ENCODE measurements around the gene CFAP100.
A peak's percentile ranks its signal among the peaks of the same experiment; 100 is the strongest.

The CFAP100 gene

DNA sequence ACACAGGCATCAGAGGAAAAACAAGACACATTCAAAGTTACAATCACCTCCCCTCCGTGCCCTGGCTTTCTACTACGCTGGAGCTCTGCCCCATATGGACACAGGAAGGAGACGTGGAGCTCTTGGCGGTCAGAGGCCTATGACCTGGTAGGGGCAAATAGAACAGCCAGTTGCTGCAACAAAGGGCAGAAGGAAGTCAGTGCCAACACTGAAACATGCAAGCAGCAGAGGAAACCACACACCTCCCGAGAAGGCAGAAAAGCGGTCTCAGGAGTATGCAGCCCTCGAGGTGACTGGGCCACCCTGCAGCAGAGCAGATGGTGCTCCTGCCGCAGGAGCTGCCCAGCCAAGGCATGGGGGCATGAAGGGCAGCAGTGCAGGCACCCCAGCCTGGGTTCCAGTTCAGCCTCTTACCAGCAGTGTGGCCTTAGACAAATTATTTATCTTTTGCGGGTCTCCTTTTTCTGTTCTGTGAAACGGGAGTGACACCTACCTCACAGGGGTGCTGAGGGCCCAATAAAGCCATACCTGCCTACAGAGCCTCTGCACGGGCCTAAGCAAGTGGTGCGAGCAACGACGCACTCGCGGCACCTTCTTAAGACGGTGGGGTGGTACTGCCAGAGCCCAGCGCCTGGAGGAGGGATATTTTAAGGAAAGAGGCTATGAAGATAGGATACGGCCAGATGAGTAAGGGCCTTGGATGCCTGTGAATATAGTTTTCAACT, 72.3 kb downstream of the CFAP100 start:
- DNase-seq: no peak

DNA sequence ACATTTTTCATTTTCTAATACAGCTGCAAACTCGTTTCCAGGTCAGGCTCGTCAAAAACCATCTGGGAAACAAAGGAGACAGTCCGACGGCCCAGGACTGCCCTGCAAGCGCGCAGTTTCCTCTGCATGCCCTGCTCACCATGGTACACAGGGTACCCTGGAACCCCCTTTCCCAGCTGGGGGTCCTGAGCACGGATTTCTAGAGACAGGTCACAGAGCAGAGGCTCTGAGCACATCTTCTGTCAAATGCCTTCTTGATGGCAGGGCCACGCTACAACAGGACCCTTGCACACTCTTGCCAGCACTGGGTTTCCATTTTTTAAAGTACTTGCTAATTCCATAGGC, 72.9 kb downstream of the CFAP100 start:
- no peak for DNase-seq

DNA sequence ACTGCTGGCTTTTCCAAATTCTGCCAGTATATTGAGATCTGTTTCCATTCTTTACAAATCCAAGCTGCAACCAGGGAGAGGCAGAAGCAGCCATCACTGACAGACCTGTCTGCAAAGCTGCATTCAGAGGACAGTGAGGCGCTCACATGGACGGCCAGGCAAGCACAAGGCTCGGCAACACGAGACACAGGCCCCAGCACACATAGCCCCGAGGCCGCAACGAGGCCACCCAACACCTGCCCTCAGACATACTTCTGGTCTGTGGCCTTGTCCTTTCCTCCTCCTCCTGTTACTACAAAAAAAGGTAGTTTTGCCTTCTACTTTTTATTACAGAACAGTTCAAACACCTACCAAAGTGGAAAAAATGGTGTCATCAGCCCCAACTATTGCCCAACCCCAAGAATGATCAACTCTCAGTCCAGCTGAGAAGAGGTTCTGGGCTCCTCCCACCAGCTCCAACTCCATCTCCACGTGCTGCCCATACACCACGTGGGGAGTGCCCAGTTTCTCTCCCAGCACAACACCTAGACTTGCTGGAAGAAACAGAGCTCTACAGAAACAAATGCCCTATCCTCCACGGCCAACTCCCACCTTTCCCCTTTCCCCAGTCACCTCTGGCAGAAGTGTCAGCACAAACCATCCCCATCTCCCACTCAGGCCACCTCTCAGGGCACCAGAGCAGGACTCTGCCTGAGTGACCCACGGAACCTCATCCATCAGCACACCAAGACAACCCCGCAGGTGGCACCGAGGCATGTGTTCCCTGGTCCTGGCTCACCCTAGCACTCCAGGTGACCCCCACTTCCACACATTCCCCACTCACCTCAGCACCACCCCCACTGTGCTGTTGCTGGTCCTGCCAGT, 73.6 kb downstream of the CFAP100 start:
- DNase-seq: no peak

DNA sequence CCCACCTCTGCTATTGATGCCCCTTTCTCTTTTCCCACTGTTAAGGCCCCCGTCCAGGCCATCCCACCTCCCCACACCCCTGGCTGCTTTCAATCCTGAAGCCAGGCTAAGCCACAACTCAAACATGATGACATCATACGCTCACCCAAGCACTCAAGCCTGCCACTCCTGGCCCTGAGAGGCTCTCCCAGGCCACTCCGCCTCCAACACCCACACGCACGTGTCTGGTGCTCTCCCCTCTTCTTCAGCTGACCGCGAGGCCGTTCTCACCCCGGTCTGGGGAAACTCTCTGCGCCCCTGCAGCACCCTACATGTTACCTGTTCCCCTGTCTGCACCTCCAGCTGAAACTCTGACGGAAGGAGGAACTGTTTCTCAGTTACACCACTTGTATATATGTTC, 74.8 kb downstream of the CFAP100 start:
- DNase-seq: no peak

DNA sequence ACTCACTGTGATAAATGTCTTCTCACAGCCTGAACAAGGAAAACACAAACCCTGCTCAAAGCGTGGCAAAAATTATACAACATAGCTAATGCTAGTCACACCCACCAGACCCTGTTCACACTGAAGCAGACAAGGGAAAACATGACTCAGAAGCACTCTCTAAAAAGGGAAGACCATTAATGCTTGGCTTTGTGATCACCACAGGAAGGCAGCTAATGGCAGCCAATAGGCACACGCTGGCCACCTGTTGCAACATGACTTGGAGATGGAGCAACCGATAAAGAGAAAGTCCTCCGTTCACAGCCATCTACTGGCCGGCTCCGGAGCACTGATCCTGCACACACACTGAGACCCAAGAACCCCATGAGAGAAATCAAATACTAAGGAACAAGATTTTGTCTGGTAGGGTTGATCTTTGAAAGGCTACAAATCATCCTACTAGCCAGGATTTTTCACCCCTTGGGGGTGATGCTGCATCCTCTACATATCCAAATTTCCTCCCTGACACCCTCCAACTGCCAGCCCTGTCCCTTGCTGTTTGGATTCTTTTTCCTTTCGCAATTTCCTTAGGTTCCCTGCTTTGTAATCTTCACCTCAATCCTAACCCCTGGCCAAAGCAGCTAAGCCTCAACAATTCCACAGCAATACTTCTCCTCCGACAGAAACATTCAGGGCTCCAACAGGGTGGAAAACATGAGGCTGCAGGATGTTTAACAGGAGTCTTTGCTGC, 77.7 kb downstream of the CFAP100 start:
- DNase-seq: no peak

DNA sequence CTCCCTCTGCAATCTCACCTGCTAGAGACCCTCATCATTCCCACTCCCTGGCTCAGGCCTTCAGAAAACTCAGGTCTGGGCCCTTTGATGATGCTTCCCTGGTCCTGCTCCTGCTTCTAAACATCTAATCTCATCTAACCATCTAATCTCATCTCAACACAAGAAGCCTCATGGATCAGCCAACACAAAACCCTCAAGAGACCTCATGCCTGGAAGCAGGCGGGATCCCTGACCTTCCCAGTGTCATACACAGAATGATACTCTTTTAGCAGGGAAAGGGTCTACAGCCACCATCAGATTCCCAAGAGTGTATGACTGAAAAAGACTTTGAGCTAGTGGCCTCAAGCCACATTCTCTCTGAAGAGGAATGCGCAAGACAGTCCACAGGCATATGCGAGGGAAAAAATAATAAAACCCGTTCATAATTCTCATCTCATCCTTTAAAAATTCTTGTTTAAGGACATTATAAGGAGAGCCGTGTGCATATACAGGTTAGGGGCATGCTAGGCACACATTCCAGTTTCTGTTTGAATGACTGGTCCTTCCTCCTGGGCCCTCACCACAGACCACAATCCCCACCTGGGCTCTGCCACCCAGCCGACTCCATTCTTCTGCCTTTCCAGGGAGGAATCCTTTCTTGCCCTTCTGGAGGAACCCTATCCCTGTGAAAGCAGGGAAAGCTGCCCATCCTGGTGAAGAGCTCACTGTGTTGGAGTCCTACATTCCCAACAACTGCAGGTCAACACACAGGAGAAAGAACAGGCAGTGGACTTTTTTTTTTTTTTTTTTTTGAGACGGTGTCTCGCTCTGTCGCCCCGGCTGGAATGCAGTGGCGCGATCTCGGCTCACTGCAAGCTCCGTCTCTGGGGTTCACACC, 78.8 kb downstream of the CFAP100 start:
- no peak for DNase-seq

DNA sequence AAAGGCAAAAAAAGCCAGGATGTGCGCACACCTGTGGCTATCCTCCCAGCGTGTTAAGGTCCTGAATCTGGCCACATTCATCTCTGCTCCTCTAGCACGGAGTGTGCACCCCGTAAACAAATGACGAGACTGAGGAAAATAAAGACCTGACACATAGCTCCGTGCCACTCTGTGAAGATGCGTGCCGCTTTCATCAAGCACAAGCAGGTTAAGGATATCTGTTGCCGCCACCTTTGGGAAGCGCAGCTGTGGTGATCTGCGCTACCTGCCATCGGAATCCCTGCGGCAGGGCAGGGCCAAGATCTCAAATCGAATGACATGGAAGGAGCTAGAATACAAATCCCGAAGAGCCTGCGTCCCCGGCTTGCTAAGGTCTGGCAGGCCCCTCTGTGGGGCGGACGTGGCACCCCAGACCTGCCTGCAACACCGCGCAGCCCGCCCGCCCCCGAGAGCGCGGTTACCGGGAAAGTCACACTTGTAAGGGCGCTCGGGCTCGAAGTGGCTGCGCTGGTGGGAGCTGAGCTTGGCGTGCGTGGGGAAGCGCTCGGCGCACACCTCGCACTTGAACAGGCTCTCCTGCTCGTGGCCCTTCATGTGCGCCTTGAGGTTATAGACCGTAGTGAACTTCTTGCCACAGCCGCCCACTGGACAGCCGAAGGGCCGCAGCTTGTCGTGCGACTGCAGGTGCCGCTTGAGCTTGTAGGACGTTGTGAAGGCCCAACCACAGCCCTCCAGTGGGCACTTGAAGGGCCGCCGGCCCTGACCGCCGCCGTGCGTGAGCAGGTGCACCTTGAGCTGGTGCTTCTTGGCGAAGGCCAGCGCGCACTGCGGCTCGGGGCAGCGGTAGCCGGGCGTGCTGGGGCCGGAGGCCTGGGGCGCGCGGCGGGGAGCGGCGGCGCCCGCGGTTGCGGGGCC, 80.0 kb downstream of the CFAP100 start:
- DNase-seq: no peak

DNA sequence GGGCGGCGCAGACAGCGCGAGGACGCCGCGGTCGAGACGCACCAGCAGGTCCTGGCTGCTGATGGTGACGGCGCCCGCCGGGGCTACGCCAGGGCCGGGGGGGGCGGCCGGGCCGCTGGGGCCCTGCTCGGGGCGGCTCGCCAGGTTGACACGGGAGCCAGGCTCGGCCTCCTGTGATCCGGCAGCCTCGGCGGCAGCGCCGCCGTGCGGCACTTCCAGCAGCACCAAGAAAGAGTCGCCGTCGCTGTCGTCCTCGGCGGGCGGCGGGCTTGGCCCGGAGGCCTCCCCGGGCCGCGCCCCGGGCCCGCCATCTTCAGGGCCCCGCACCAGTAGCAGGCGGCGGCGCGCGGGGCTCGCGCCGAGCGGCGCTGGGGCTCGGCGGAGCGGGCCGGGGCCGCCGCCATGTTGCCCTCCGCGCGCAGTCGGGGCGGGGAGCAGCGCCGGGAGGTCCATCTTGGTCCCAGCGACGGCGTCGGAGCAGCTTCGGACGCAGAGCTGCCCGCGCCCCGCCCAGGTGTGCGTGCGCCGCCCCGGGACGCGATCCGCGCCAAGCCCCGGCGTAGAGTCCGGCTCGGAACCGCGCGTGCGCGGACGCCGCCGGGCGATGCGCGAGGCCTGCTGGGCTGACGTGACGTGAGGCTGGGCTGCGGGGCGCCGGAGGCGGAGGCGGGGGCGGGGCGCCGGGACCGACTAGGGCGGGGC, 80.9 kb downstream of the CFAP100 start, which contains the start of gene ZXDC:
Gene ZXDC, minus strand, starts transcription at position 479 of the 702 bp plus-strand sequence. Its CDS starts 26 bp downstream, at position 453.
- peak; percentile 80 for DNase-seq

DNA sequence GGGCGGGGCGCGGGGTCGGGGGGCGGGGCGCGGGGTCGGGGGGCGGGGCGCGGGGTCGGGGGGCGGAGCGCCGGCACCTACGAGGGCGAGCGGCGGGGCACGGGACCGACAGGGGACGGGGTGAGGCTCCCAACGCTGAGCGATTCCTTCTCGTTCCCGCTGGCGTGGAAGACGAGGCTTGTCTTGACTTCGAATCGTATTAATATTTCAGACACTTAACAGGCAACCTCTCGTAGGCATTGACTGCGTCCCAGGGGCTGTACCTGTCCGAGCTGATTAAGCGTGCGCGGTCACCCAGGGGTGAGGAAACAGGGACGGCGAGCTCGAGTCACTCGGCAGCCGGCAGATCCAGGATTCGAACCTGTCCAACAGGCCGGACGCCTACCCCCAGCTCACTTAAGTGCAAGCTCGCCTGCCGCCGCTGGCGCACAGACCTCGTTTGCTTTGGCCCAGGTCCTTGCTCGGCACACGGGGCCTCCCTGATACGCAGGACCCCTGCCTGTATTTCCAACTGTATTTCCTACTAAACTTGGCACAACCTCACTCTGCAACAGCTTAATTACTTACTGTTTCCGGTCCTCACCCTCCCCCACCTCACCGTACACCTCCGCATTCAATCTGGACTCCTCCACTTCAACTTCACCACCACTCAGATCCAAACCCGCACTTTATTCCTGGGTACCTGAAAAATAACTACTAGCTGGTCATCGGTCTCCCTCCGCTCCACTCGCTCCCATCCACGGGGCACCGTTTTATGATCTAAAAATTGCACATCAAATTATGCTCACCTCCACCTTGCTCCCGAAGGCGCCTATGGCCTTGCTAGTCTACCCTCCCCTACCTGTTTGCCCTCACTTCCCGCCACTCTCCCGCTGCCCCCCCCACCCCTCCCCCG, 81.7 kb downstream of the CFAP100 start:
- DNase-seq: no peak

DNA sequence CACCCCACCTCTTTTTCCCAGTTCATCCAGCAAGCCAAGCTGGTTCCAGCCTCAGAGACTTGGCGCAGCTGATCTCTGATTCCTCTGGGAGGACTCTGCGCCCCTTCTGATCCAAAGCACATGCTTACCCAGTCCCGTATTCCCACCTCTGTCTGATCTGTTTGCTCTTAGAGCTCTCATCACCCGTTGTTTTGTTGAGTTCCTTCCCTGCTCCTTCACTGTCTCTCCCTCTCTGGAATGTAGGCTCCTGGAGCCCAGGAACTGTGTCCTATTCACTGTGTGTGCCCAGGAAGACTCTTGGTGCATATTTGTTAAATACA, 82.3 kb downstream of the CFAP100 start:
- no peak for DNase-seq

DNA sequence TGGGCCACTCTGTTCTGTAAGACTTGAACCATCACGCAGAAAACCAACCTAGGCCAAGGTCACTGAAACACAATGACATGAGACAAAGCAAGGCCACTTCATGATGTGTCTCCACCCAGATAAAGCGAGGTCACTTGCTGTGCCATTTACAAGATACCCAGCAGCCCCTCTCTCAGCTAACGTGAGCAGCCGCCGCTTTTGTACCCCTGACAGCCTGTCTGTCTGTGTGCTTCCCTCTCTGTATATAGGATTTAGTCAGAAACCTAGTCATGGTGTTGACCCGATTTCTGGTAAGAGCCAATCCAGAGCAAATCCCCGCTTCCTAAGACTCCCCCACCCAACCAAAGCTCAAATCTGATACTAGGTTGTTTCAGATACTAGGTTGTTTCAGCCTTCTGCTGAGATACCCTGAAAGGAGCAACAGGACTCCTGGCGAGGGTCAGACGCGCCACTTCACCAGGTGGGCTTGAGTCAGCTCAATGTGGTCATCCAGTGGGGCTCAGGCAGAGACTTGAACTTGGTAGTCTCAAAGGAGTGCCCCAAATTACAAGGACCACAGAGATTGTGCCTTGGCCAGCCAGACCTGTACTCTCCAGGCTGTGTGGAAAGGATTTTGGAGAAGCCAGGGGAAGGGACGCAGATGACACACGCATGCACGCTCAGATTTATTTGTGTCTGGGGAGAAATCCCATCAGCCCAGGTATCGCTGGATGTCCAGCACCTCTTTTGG, 84.0 kb downstream of the CFAP100 start:
- DNase-seq: no peak

DNA sequence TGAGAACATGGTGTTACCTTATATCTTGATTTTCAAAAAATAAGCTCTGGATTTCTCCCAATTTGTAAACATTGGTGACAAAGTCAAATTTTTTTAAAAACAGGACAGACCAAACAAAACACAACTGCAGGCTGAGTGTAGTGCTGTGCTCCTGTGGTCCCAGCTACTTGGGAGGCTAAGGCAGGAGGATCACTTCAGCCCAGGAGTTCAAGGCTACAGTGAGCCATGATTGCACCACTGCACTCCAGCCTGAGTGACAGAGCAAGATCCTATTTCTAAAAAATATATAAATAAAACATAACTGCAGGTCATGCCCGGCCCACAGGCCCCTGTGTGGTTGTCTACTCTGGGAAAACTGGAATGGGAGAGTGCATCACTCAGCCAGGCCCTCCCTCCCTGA, 84.9 kb downstream of the CFAP100 start:
- DNase-seq: no peak

DNA sequence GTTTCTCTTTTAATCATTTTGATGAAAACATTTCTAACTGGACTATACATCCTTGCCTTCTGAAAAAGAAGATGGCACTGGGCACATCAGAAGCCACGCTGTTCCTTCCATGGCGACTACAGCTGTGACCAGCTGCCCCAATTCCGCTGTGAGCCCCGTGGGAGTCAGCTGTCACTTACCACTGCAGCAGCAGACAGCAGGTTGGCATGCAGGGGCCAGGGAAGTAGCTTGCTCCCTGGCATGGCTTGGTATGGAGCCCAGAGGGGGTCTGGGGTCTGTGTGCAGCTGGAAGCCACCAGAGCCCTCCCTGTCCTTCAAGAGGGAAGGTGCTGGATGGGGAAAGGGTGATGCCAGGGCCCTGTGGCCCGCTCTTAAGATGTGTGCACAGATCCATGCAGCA, 85.5 kb downstream of the CFAP100 start:
- no peak for DNase-seq

DNA sequence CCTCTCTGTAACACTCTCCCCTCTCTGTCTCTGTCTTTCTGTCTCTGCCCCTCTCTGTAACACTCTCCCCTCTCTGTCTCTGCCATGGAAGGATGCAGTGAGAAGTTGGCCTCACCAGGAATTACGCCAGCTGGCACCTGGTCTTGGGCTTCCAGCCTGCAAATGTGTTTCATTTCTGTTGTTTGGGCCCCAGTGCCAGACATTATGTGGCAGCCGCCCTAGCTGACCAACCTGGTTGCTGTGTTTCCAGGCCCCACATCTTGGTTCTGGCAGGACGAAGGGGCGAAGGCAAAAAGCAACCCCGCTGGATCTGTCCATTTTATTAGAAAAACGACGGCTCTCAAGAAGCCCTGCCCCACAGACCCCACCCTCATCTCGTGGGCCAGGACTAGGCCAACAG, 86.2 kb downstream of the CFAP100 start:
- DNase-seq: no peak

DNA sequence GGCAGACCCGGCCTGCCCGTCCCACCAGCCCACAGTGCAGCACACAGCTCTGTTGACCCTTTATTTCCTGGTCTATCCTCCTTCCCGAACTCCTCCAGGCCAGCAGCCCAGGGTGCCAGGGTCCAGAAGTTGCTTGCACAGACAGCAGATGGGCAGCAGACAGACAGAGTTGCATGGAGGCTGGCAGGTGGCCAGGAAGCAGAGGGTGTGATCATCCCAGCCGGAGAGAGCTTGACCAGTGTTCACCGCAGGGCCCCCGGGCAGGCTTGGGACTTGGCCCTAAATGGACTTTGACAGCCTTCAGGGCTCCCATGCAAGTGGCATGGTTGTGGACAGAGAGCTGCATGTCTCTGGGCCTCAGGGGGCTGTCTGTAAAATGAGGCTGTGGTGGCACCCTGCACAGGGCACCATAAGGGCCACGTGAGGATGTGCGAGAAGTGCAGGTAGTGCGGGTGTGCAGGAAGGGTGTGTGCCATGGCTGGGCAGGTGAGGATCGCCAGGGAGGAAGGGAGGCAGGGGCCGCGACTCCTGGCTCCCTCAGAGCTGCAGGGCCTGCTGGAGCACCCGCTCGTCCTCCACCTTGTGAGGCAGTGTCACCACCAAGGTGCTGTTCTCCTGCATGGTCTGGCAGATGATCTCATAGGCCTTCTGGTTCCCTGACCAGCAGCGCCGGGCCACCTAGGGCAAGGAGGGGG, 87.2 kb downstream of the CFAP100 start:
- DNase-seq: no peak

DNA sequence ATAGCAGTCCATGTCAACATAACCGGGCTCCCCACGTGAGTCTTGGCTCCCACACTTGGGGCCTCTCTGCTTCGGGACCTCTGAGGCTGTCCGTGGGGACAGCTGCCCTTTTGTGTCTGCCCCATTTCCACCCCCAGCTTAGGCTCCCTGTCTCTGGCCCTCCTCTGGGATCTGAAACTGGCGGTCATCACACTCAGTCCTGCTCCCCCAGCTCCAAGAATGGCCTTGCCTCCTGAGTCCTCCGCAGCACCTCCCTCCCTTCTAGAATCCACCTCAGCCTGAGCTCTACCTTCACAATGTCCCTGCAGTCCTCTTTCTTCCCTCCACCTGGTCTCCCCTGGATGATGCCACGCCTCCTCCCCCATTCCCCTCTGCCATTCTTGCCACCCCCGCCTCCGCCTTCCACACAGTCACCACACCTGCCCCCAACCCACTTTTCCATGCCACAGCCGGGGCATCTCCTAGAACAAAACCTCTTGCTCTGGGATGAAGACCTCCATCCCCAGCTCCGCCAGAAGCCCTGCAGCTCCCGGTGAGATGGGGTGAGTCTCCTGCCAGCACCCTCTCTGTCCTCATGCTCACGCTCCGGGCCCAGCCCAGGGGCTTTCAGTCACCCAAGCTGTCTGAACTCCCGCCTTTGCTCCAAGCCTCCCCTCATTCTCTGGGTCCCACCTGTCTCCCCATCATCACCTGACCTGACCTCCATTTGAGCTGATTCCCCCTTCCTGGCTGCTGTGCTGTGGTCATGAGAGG, 88.0 kb downstream of the CFAP100 start:
- DNase-seq: no peak

DNA sequence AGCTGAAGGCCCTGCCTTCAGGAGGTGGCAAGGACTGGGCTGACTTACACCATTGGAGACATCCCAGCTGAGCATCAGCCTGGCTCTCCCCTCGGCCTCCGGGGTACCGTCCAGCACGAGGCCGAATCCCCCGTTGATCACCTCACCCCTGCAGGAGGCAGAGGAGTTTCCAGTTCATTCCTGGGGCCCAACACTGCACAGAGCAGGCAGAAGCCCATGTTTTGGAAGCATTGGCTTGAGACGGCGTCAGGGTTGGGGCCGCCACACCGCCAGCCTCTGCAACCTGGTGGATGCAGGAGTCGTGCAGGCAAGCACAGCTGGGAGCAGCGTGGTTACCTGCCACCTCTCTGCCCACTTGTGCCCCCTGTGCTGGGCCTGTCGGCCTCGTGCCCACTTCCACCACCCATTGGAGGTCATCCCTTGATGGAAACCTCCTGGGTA, 88.6 kb downstream of the CFAP100 start:
- DNase-seq: no peak

DNA sequence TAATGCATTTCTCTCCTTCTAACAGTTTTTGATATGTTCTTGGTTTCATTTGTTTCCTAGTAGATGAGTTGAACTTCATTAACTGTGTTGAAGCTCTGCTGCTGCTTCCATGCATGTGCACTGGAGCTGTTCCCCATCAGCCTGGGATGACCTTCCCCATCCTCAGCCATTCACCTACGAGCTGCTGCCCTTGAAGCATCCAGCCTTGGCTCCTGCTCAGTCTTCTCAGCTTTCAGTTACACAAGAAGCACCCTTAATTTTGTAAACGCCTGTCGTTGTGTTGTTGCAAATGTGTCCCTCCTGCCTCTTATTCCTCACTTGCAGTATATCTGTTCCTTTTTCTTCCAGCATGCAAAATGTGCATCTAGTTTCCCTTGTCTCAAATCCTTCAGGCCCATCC, 89.4 kb downstream of the CFAP100 start:
- no peak for DNase-seq

Data from NCI-H2227 treated with DMSO at 0.1 percent for 48 hours (cell line).